Occipital lobe (tissue), 2 donors: ENCODE results near the gene GPR89B. TPM values are rescaled to one million over a fixed set of nuclear protein-coding genes. Genes with fewer than 3 reads are reported as not detected.
"Not testable (repeated sequence)": the region's sequence is repeated elsewhere in the genome, so short reads cannot be mapped to it uniquely, and the experiment has no call there.

Source experiments
- DNase-seq: peaks from one replicate; lab custom pipeline; 2025; lab: John Stamatoyannopoulos, UW
- total RNA-seq: library from RNA; depleted of rRNA; stranded (reverse); fragments of >200 nt; gene quantifications from one replicate; pipeline ENCODE4 v1.2.3, GENCODE V29; 2014

GPR89B gene
- total RNA-seq, 1 donor from 2014 or later = 29.6 TPM

DNA sequence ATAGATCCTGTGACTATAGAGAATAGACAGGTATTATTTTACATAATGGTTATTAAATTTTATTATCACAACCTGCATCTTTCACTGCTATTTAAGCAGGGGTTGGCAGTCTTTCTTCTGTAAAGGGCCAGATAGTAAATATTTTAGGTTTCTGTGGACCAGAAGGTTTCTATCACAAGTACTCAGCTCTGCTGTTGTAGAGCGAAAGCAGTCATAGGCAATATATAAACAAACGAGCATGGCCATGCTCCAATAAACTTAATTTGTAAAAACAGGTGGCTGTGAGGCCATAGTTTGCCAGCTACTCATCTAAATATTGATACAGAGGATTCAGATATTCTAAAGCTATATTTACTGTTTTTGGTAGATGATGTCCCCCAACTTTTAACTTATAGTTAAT lies 12.2 kb downstream of the GPR89B start:
- DNase-seq = not testable (repeated sequence)

DNA sequence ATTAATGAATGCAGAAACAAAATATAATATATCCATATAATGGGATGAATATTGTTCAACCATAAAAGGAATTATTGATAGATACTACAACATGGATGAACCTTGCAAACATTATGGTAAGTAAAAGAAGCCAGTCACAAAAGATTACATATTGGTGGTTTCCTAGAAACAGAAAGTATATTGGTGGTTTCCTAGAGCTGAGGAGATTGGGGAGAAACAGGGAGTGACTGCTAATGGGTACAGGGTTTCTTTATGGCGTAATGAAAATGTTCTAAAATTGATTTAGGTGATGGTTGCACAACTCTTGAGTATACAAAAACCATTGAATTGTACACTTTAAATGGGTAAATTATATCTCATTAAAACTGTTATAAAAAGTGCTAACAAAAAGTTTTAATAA lies 14.3 kb downstream of the GPR89B start:
- not testable (repeated sequence) for DNase-seq

DNA sequence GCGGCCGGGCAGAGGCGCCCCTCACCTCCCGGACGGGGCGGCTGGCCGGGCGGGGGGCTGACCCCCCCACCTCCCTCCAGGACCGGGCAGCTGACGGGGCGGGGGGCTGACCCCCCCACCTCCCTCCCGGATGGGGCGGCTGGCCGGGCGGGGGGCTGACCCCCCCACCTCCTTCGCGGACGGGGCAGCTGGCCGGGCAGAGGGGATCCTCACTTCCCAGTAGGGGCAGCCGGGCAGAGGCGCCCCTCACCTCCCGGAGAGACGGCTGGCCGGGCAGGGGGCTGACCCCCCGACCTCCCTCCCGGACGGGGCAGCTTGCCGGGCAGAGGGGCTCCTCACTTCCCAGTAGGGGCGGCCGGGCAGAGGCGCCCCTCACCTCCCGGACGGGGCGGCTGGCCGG lies 21.3 kb downstream of the GPR89B start:
- DNase-seq = not testable (repeated sequence)

DNA sequence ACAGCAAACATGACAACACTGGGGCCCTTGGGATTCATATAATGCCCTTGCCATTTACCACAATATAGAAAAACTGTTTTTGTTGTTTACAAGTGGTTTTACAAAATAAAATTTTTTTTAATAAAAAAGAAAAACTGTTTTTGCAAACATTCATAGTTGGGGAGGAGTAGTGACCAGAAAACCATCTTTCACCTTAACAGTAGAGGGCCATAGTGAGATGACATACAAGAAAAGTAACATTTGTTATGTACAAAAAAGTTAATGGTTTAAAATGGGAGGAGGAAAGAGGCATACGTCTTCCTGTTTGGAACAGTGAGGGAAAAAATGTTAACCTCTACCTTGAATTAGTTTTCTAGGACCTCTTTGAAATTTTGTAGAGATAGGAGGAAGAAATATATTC lies 30.7 kb downstream of the GPR89B start:
- not testable (repeated sequence) for DNase-seq

DNA sequence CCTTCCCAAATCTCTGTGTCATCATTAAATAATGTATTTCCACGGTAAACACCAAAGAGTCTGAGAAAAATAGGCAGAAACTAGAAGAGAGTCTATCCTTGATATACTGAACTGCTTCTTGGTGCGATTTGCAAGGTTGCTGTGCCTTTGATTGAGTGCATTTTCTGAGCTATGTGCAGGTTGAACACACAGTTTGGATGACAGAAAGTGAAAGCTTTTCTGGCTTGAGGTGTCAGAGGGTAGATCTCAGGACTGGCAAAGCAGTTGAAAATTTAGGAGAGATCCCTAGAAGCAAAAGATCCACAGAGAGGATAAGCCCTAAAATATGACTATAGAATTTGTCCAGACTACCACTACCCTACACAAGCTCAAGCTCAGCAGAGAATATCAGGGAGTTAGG lies 31.5 kb downstream of the GPR89B start:
- not testable (repeated sequence) for DNase-seq

DNA sequence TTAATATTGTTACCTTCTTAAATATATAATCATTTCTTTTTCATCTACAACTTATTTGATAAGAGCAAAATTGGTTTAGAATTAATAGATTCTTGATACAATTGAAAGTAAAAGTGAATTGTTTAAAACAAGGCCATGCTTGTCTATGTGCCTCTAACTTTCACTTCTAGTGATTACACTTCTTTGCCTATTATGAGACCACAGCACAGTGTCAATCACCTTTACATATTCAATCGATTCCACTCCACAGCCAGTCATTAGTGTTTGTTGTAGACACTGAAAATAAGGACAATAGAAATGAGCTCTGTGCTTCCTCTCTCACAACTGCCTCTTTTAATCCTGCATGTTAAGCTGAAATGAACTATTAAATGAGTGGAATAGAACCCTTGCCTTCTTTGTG lies 36.4 kb downstream of the GPR89B start:
- DNase-seq = not testable (repeated sequence)

DNA sequence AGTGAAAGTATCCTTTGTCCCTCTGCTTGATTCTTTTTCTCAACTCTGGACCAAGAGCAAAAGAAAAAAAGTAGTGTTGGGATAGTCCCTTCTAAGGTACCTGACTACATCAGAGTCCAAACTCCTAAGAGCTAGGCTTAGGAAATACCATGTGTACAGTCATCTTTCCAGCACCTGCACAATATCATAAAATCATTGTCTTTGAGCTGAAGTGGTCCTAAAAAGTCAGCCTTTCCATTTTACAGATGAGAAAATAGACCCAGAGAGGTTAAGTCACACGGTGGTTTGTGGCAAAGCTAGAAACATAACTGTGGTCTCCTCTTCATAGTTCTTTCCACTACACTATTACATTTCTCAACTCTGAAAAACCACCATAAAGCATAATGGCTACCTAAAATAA lies 38.4 kb downstream of the GPR89B start:
- not testable (repeated sequence) for DNase-seq

DNA sequence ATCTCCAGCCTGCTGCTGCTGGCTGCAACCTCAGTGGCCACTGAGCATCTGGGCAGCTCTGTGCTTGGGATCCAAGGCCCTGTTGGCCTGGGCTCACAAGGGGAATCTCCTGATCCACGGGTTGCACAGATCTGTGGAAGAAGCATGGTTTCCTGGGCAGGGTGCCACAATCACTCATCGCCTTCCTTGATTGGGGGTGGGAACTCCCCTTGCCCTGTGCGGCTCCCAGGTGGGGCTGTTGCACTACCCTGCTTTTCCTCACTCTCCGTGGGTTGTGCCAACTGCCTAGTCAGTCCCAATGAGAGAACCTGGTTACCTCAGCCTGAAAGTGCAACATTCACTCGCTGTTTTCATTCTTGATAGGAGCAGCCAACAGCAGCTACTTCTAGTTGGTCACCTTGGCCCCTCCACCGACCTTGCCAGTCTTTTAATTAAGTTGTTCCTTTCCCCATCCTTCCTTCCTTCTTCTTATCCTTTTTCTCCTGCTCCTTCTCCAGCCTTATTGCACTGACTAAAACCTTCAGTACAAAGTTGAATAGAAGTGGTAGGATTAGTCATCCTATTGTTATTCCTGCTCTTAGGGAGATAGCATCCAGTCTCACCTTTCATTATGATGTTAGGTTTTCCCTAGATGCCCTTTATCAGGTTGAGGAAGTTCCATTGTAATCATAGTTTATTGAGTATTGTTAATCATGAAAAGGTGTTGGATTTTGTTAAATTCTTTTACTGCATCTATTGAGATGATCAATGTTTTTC lies 50.9 kb downstream of the GPR89B start:
- DNase-seq = not testable (repeated sequence)

DNA sequence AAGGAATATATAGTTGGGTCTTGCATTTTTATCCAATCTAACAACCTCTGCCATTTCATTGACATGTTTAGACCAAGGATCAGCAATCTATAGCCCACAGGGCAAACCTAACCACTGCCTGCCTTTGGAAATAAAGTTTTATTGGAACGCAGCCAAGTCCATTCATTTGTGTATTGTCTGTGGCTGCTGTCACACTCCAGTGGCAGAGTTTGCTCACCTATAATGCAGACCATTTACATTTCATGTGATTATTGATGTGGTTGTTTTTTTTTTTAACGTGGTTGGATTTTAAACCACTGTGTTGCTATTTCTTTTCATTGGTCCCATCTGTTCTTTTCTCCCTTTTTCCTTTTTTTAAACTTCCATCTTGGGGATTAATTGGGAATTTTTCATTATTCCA lies 57.2 kb downstream of the GPR89B start:
- DNase-seq = not testable (repeated sequence)

DNA sequence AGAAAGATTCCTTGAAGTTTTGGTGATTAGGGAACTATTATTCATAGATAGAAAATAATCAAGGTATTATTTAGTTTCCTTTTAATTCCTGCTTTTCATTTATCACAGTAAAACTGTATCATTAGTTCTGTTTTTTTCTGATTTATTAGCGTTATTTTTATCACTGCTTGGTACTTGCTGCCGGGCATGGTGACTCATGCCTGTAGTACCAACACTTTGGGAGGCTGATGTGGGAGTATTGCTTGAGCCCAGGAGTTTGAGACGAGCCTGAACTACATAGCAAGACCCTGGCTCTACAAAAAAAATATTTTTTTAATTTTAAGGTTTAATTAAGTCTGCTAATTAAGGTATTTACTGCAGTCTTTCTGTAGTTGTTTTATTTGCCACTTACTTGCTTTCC lies 59.7 kb downstream of the GPR89B start:
- DNase-seq = not testable (repeated sequence)

DNA sequence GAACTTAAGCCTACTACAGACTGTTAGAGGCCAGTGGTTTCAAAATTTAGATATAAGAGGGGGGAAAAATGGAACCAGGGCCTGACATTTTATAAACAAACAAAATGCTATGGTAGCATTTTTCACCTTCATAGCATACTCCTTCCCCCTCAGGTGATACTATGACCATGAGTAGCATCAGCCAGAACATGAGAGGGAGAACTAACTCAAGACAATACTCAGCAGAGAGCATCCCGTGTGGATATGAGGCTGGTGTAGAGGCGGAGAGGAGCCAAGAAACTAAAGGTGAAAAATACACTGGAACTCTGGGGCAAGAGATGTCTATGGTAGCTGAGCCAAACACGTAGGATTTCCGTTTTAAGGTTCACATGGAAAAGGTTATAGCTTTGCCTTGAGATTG lies 64.7 kb downstream of the GPR89B start:
- not testable (repeated sequence) for DNase-seq

DNA sequence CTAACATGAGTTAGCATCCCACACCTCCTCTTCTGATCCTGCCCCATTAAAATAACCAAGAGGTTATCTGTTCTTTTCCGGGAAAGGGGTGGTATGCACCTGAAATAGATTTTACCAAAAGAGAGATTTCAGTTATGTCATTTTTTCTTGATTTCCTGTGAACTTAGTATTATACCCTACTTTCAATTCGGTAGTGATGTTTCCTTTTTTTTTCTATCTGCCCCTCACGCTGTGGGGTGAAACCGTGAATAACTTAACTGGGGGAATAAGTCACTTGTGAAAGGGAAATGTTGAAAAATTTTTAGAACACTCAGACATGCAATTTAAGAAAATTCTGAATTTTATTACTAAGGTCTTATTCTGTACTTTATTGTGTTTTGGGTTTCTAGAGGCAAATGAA lies 65.2 kb downstream of the GPR89B start:
- DNase-seq = not testable (repeated sequence)

DNA sequence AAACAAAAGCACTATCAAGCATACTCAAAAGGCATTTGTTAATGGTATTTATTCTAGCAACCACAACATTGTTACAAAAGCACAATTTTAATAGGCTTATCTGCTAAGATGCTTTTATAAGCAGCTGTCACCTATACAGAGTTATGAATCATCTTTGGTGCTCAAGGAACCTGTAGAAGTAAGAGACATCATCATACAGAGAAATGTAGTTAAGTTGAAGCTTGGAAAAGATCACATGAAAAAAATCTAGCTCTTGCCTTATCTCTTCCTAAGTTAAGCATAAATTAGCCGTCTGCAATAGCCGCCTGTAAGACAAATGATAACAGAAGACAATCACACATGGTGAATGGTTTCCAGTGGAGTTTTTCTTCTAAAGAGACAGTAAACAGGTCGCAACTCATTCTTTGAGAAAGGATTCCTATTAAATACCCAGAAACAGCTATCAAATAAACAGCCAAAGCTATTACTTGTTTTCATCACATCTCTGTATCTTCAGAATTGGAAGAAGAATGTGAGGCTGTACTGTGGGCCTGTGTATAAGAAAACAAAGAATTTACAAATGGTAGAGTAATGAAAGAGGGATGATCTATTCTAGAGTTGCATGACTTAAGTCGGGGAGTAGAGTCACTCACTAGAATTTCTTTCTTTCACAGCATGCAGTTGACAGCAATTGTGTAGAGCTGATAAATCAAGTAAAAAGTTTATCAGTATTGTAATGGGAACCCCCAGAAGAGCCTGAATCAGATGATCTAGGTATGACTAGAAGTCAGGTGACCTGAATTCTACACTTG lies 65.8 kb downstream of the GPR89B start:
- not testable (repeated sequence) for DNase-seq

DNA sequence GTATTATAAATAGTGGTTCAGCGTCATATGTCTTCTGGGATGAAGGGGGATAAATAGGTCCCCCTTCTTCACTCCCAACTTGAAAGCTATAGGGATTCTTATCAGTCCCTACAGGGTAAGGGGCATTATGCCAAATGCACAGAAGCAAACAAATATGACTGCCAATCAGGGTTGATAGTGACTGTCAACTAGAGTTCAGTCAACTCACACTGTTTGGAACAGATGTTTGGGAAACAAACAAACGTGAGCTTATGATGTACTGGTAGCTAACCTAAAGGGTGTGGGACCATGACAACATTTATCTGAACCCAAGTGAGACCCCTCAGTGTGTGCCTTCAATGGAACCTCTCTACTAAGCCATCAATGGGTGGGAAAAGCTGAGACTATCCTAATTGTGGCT lies 67.9 kb downstream of the GPR89B start:
- not testable (repeated sequence) for DNase-seq

DNA sequence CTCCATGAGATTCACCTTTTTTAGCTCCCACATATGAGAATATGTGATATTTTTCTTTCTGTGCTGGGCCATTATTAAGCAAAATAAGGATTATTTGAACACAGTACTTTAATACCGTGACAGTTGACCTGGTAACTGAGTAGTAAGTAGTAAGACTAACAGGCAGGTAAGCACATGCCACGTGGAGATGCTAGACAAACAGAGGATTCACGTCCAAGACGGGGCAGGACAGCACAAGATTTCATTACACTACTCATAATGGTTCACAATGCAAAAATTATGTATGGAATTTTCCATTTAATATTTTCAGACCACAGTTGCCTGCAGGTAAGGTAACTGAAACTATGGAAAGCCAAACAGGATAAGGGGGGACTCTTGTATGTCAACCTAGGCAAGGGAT lies 79.5 kb downstream of the GPR89B start:
- not testable (repeated sequence) for DNase-seq

DNA sequence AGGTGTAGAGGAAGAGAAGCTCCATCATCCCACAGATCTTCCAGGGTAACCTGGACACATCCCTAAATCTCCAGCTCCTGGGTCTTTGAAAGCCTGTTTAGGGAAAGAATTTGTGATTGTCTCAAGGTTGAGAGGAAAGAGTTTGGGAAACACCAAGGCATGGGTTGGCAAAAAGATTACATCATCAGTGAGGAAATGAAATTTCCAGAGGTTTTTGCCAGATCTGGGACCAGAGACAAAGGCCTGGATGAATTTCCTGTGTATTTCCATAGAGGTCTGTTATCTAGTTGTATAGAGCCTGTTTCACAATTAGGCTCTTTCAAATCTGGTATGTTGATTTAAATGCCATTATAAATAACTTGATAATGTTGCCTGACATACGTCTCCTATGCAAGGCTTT lies 82.3 kb downstream of the GPR89B start:
- DNase-seq = no peak

DNA sequence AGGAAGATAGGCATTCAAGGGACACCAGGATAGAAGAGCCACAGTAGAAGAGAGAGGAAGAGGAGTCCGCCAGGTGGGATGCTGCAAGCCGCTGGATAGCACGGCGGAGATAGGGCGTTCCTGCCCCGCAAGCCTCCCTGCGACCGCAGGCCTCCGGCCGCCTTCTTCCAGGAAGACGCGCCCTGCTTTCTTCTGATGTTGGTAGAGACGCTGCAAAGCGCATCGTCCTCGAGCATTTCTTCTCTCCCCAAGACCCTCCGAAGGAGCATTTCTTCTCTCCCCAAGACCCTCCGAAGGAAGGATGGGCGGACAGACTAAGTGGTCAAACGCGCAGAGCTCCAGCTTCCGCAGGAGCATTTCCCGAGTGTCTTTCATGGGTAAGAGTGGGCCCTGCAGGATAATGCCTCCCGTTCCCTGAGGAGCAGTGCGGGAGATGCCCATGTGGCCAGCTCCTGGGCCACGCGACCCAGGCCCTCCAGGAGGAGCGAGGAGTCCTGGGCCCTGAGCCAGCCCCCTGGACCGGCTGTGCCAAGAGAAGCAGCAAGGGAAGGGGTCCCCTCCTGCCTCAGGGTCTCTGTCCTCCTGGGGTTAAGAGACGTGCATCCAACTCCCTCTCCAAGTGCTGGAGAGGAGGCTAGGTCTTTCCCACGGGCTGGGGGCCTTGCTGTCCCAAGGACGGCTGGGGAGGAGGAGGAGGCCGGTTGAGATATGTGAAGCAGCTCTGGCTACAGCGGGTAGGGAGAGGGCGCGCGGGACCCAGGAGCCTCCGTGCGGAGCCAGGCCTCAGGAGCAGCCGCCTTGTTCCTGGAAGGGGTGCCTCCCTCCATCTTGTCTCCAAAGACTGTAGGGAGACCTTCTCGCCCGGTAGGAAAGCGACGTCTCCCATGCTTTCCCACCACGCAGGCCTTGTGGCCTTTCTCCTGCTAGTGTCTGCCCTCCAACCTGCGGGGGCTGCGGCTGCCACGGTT lies 85.2 kb downstream of the GPR89B start:
- not testable (repeated sequence) for DNase-seq

DNA sequence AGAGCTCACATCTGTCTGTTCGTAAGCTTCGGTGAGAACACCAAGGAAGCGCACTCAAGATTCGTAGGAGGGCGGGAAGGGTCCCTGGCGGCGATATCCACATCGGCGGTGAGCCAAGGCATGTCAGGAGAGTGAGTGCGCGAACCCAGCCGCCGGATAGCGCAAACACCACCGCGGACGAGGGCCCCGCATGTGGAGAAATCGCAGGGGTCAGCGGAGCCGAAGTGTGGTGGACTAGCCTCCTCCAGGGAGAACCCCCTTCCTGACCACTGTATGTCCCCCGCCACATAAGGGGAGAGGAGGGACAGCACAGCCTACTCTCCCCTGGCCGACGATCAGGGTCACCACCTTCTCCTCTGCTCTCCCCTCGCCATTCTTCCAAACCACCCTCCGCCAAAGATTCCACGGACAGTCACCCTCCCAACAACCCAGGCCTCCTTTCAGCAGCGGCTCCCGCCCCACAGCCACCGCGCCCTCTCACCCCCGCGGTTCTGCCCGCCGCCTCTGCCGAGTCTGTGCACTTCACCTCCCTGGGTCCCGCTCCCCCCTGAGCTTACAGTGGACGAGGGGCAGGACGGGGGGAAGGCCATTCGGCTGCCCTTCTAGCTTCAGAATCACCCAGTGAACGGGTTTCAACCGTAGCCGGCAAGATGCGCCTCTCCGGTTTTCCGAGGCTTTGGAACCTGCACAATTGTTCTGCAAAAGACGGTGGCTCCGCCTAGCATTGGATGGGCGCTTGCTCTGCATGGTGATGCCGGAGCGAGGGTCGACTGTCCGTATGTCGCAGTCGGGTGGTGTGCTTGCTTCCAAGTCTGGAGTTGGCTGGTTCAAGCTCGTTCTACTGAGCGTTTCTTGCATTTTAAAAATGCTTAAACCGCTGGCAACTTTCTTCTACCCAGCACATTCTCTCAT lies 86.3 kb downstream of the GPR89B start:
- DNase-seq = not testable (repeated sequence)

DNA sequence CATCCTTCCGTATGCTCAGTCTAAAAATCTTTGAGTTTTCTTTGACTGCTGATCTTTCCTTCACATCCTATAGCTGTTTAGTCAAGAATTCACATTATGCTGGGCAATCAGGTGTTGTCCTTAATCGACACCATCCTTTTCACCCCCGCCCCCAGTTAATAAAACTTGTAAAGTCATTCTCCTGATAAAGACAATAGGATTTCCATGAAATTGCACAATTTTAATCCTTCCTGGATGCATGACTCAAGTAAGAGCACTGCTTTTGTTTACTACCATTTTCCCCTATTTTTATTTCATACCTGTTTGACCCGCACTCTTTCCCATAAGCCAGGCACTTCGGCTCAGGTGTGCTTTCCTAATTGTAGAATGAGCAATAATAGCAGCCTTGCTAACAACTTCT lies 96.7 kb downstream of the GPR89B start:
- DNase-seq = not testable (repeated sequence)

DNA sequence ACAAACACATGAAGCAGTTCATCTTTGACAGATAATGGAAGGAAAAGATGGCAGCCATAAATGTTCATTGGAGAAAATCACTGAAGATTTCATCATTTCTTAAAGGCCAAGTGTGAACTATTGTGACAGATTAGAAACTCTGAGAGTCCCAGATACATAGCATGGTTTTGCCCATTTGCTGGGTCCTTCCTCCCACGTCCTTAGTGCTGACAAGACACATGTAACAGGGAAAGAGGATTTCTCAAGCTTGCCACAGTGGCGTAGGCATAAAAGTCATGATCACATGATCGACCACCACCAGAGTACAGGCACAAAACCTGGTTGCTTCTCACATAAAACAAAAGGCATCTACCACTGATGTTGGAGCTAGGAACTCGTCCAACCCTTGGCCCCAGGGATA lies 98.8 kb downstream of the GPR89B start:
- not testable (repeated sequence) for DNase-seq
